HepG2 (cell line): Measurements from ENCODE around the gene ISG20. TPM values are rescaled to one million over a fixed set of nuclear protein-coding genes. Genes with fewer than 3 reads are reported as not detected.
A peak's percentile ranks its signal among the peaks of the same experiment; 100 is the strongest.

Experiments
- AGO2 ChIP-seq: fragments of 200-400 bp; formaldehyde crosslinking; optimal IDR thresholded peaks from 2 replicates; pipeline ENCODE3; 2017; ENCODE audit warnings: mild to moderate bottlenecking, low read depth, low read length, moderate library complexity
- CHCHD3 ChIP-seq: sonication (generic); formaldehyde crosslinking; IDR thresholded peaks from 2 replicates; pipeline ENCODE4 v1.8.0; 2022; ENCODE audit warnings: mild to moderate bottlenecking, missing genetic modification reagents, moderate library complexity
- RORA ChIP-seq: sonication (generic); formaldehyde crosslinking; IDR thresholded peaks from 2 replicates; pipeline ENCODE4 v1.5.0; 2020; ENCODE audit warnings: mild to moderate bottlenecking, missing genetic modification reagents, moderate library complexity
- ZNF652 ChIP-seq: IDR thresholded peaks from 2 replicates; pipeline ENCODE4 v1.6.1; 2016; ENCODE audit warnings: low read depth, borderline replicate concordance
- polyA plus RNA-seq, 8 experiments: library from polyadenylated mRNA; depleted of rRNA in 3 of 8; stranded (reverse) in 7 of 8; unstranded in 1 of 8; fragments of >200 nt; fragmentation: Illumina TruSeq in 4 of 8; extraction: Trizol in 4 of 8; gene quantifications; 2 replicates each; pipeline versions ENCODE4 v1.2.1 to v1.2.3, GENCODE V29; 2011 to 2016; ENCODE audit warnings: low read depth in 4 of 8, missing spikeins in 1 of 8, mixed read lengths in 1 of 8; ENCODE audit not compliant: insufficient read depth in 1 of 8
- total RNA-seq, 5 experiments: library from RNA; depleted of rRNA; stranded (reverse); fragments of >200 nt; fragmentation: Illumina TruSeq; extraction: Trizol; gene quantifications; 2 replicates each; pipeline ENCODE4 v1.2.3, GENCODE V29; 2016; ENCODE audit warnings: low read depth in 1 of 5
- TF ChIP-seq, protein P1 (sequence below): sonication (generic); formaldehyde crosslinking; IDR thresholded peaks from 2 replicates; pipeline ENCODE4 v1.4.0; 2020; ENCODE audit warnings: mild to moderate bottlenecking, missing genetic modification reagents
- TF ChIP-seq, protein P2 (sequence below): IDR thresholded peaks from 2 replicates; pipeline ENCODE4 v1.6.1; 2016; ENCODE audit warnings: low read depth, borderline replicate concordance
- TF ChIP-seq, protein P3 (sequence below): sonication (generic); formaldehyde crosslinking; IDR thresholded peaks from 2 replicates; pipeline ENCODE4 v1.9.0; 2022; ENCODE audit warnings: low read depth, missing genetic modification reagents
- TF ChIP-seq, protein P4 (sequence below): IDR thresholded peaks from 2 replicates; pipeline ENCODE4 v1.6.1; 2016
- TF ChIP-seq, protein P5 (sequence below): sonication (generic); IDR thresholded peaks from 2 replicates; pipeline ENCODE4 v1.6.1; 2016; ENCODE audit warnings: low read depth, borderline replicate concordance
- TF ChIP-seq, protein P6 (sequence below): sonication (generic); formaldehyde crosslinking; IDR thresholded peaks from 2 replicates; pipeline ENCODE4 v1.4.0; 2020; ENCODE audit warnings: missing genetic modification reagents, borderline replicate concordance
- TF ChIP-seq, protein P7 (sequence below): sonication (generic); formaldehyde crosslinking; IDR thresholded peaks from 2 replicates; pipeline ENCODE4 v1.4.0; 2020; ENCODE audit warnings: missing genetic modification reagents

The ISG20 gene
- total and polyA plus RNA-seq, 2 of the 13 experiments (the other 11 are each of a cell fraction or from before 2014, with no cell fraction given) = 6.3 to 31.5 TPM

DNA sequence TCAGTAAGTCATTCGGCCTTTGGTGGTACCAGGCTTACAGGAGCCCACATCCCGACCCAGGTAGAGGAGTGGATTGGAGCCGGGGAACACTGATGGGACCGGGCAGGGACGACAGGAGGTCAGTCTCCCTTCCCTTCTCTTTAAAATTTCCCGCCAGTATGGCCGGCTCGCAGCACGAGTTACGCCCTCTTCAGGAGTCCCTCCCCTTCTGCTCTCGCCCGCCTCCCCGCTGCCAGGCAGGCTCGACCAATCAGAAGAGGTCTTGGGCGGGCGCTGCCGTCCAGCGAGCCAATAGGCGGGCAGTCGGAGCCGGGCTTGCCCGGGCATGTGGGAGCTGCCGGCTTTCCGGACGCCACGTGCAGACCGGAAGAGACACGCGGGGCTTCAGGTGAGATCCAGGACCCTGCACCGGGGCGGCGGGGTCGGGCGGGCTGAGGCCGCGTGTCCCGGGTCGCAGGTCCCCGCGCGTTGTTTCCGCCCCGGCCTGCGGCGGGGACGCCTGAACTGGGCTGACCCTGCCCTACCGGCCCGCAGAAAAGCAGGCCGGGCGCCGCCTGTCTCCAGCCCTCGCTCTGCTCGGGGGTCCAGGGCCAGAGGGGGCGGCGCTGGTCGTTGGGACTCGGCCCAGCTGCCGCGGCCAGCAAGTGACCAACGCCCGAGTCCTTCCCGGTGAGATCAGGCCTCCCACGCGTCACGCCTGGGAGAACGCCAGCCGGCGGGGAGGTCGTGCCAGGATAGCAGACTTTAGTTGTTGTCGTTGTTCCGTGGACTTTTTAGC, 17.6 kb upstream of the ISG20 start, which contains the start of gene AEN (continued):
- TF ChIP-seq, protein P1, sequence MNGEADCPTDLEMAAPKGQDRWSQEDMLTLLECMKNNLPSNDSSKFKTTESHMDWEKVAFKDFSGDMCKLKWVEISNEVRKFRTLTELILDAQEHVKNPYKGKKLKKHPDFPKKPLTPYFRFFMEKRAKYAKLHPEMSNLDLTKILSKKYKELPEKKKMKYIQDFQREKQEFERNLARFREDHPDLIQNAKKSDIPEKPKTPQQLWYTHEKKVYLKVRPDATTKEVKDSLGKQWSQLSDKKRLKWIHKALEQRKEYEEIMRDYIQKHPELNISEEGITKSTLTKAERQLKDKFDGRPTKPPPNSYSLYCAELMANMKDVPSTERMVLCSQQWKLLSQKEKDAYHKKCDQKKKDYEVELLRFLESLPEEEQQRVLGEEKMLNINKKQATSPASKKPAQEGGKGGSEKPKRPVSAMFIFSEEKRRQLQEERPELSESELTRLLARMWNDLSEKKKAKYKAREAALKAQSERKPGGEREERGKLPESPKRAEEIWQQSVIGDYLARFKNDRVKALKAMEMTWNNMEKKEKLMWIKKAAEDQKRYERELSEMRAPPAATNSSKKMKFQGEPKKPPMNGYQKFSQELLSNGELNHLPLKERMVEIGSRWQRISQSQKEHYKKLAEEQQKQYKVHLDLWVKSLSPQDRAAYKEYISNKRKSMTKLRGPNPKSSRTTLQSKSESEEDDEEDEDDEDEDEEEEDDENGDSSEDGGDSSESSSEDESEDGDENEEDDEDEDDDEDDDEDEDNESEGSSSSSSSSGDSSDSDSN (CRISPR knock-in tag) = peak; percentile 49; the same call in 1 of the 2 replicates
- TF ChIP-seq, protein P2, sequence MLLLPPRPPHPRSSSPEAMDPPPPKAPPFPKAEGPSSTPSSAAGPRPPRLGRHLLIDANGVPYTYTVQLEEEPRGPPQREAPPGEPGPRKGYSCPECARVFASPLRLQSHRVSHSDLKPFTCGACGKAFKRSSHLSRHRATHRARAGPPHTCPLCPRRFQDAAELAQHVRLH (CRISPR knock-in tag) = no peak
- TF ChIP-seq, protein P3, sequence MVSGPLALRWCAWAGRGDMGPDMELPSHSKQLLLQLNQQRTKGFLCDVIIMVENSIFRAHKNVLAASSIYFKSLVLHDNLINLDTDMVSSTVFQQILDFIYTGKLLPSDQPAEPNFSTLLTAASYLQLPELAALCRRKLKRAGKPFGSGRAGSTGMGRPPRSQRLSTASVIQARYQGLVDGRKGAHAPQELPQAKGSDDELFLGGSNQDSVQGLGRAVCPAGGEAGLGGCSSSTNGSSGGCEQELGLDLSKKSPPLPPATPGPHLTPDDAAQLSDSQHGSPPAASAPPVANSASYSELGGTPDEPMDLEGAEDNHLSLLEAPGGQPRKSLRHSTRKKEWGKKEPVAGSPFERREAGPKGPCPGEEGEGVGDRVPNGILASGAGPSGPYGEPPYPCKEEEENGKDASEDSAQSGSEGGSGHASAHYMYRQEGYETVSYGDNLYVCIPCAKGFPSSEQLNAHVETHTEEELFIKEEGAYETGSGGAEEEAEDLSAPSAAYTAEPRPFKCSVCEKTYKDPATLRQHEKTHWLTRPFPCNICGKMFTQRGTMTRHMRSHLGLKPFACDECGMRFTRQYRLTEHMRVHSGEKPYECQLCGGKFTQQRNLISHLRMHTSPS (CRISPR knock-in tag) = peak; percentile 54; the same call in 1 of the 2 replicates
- TF ChIP-seq, protein P4, sequence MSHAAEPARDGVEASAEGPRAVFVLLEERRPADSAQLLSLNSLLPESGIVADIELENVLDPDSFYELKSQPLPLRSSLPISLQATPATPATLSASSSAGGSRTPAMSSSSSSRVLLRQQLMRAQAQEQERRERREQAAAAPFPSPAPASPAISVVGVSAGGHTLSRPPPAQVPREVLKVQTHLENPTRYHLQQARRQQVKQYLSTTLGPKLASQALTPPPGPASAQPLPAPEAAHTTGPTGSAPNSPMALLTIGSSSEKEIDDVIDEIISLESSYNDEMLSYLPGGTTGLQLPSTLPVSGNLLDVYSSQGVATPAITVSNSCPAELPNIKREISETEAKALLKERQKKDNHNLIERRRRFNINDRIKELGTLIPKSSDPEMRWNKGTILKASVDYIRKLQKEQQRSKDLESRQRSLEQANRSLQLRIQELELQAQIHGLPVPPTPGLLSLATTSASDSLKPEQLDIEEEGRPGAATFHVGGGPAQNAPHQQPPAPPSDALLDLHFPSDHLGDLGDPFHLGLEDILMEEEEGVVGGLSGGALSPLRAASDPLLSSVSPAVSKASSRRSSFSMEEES (CRISPR knock-in tag) = peak; percentile 58
- TF ChIP-seq AGO2 (peak; percentile 96), CHCHD3 (CRISPR knock-in tag) (peak; percentile 49; the same call in 1 of the 2 replicates), ZNF652 (CRISPR knock-in tag) (no peak), RORA (CRISPR knock-in tag) (0 out of 2 replicates have a peak, but pooled peaks have one; percentile 58)
- TF ChIP-seq, protein P5, sequence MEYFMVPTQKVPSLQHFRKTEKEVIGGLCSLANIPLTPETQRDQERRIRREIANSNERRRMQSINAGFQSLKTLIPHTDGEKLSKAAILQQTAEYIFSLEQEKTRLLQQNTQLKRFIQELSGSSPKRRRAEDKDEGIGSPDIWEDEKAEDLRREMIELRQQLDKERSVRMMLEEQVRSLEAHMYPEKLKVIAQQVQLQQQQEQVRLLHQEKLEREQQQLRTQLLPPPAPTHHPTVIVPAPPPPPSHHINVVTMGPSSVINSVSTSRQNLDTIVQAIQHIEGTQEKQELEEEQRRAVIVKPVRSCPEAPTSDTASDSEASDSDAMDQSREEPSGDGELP = peak; percentile 61; the same call in 1 of the 2 replicates
- TF ChIP-seq, protein P6, sequence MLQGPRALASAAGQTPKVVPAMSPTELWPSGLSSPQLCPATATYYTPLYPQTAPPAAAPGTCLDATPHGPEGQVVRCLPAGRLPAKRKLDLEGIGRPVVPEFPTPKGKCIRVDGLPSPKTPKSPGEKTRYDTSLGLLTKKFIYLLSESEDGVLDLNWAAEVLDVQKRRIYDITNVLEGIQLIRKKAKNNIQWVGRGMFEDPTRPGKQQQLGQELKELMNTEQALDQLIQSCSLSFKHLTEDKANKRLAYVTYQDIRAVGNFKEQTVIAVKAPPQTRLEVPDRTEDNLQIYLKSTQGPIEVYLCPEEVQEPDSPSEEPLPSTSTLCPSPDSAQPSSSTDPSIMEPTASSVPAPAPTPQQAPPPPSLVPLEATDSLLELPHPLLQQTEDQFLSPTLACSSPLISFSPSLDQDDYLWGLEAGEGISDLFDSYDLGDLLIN (CRISPR knock-in tag) = no peak
- TF ChIP-seq, protein P7, sequence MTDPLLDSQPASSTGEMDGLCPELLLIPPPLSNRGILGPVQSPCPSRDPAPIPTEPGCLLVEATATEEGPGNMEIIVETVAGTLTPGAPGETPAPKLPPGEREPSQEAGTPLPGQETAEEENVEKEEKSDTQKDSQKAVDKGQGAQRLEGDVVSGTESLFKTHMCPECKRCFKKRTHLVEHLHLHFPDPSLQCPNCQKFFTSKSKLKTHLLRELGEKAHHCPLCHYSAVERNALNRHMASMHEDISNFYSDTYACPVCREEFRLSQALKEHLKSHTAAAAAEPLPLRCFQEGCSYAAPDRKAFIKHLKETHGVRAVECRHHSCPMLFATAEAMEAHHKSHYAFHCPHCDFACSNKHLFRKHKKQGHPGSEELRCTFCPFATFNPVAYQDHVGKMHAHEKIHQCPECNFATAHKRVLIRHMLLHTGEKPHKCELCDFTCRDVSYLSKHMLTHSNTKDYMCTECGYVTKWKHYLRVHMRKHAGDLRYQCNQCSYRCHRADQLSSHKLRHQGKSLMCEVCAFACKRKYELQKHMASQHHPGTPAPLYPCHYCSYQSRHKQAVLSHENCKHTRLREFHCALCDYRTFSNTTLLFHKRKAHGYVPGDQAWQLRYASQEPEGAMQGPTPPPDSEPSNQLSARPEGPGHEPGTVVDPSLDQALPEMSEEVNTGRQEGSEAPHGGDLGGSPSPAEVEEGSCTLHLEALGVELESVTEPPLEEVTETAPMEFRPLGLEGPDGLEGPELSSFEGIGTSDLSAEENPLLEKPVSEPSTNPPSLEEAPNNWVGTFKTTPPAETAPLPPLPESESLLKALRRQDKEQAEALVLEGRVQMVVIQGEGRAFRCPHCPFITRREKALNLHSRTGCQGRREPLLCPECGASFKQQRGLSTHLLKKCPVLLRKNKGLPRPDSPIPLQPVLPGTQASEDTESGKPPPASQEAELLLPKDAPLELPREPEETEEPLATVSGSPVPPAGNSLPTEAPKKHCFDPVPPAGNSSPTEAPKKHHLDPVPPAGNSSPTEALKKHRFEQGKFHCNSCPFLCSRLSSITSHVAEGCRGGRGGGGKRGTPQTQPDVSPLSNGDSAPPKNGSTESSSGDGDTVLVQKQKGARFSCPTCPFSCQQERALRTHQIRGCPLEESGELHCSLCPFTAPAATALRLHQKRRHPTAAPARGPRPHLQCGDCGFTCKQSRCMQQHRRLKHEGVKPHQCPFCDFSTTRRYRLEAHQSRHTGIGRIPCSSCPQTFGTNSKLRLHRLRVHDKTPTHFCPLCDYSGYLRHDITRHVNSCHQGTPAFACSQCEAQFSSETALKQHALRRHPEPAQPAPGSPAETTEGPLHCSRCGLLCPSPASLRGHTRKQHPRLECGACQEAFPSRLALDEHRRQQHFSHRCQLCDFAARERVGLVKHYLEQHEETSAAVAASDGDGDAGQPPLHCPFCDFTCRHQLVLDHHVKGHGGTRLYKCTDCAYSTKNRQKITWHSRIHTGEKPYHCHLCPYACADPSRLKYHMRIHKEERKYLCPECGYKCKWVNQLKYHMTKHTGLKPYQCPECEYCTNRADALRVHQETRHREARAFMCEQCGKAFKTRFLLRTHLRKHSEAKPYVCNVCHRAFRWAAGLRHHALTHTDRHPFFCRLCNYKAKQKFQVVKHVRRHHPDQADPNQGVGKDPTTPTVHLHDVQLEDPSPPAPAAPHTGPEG (CRISPR knock-in tag) = peak; percentile 83
